ENCODE measurements around the gene ZNF180. TPM values are rescaled to one million over a fixed set of nuclear protein-coding genes. Genes with fewer than 3 reads are reported as not detected.

ZNF180 gene
- total RNA-seq, 4 donors from 2014 or later: 7.8 to 13.5 (median 8.5) TPM

GRCh38 chr19:44517146-44517545, 16.8 kb upstream of the ZNF180 start:
- TF ChIP-seq CTCF (IDR thresholded peaks at IDR 0.05; ENCODE audit: low read depth): no peak

DNA sequence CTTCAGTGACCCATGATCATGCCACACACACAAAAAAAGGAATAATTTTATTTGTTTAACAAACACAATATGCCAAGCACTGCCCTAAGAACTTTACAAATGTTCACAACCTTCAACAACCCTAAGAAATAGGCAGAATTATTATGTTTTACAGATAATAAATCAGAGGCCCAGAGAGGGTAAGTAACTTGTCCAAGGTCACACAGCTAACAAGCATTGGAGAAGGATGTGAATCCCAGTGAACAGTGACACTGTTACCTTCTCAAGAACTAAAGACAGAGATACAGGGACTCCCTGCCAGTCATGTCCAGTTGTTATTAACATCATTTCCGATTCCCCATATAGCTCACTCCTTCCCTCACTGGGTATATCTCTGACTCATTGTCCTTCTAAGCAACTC, 15.6 kb upstream of the ZNF180 start:
- TF ChIP-seq CTCF (IDR thresholded peaks at IDR 0.05; ENCODE audit: low read depth): no peak

GRCh38 chr19:44515031-44515430, 14.7 kb upstream of the ZNF180 start:
- TF ChIP-seq CTCF (IDR thresholded peaks at IDR 0.05; ENCODE audit: low read depth): no peak

GRCh38 chr19:44512326-44513298, 12.3 kb upstream of the ZNF180 start:
- TF ChIP-seq CTCF (IDR thresholded peaks at IDR 0.05; ENCODE audit: low read depth): no peak

GRCh38 chr19:44509478-44509877, 9.2 kb upstream of the ZNF180 start:
- no peak for TF ChIP-seq CTCF (IDR thresholded peaks at IDR 0.05; ENCODE audit: low read depth)

- TF ChIP-seq CTCF (IDR thresholded peaks at IDR 0.05; ENCODE audit: low read depth): no peak
Measured at GRCh38 chr19:44499559-44499958, 763 bp downstream of the ZNF180 start.

GRCh38 chr19:44498988-44499387, 1.3 kb downstream of the ZNF180 start:
- TF ChIP-seq CTCF (IDR thresholded peaks at IDR 0.05; ENCODE audit: low read depth): no peak

All from subcutaneous adipose tissue (tissue), 4 donors.